GM12878 (cell line): ENCODE results near the gene P3H2. TPM values are rescaled to one million over a fixed set of nuclear protein-coding genes. Genes with fewer than 3 reads are reported as not detected.

Source experiments
- ATAC-seq: fragments of 200-7000 bp; cut with Tn5 transposase; 3 replicates; pipeline ENCODE4 v1.9.1; 2020; ENCODE audit warnings: mild to moderate bottlenecking, moderate library complexity
- BruUV-seq: library from RNA; stranded (reverse); fragments of 400-500 nt; replicated peaks from 2 replicates; lab custom pipeline; 2021; lab: Mats Ljungman, UMichigan
- CTCF ChIA-PET: fragments of 300-600 bp; sonication (Branson Sonifier 250); formaldehyde crosslinking; extraction: SDS; loops from one replicate; lab custom pipeline; 2021; ENCODE audit warnings: inconsistent platforms; lab: Yijun Ruan, JAX
- POLR2A ChIA-PET: fragments of 350-600 bp; formaldehyde crosslinking; extraction: SDS; loops from one replicate; lab custom pipeline; 2021; ENCODE audit warnings: inconsistent platforms; lab: Charles Lee
- RAD21 ChIA-PET: fragments of 300-600 bp; sonication (Branson Sonifier 250); formaldehyde crosslinking; loops from one replicate; lab custom pipeline; 2023; ENCODE audit warnings: antibody characterized with exemption; ENCODE audit not compliant: unreplicated experiment; lab: Charles Lee
- SMC1A ChIA-PET: fragments of 300-600 bp; sonication (Branson Sonifier 250); formaldehyde crosslinking; loops from one replicate; lab custom pipeline; 2023; ENCODE audit not compliant: unreplicated experiment, uncharacterized antibody; lab: Charles Lee
- DNase-seq: peaks from one replicate; pipeline ENCODE4 v3.0.0-alpha.2; 2011; ENCODE audit warnings: low read depth, low spot score
- FAIRE-seq: peaks from 3 replicates; lab custom pipeline; 2011; peaks lifted over from hg19 to GRCh38; lab: Jason Lieb, UNC
- H2AFZ ChIP-seq: 2 replicates; pipeline ENCODE4 v1.6.0; 2011; ENCODE audit warnings: low read depth, low read length, control low read depth; ENCODE audit not compliant: control insufficient read depth
- H3K27ac ChIP-seq: 2 replicates; pipeline ENCODE4 v1.5.1; 2011; ENCODE audit warnings: control low read depth; ENCODE audit not compliant: control insufficient read depth, insufficient read depth
- H3K27me3 ChIP-seq, 2 experiments: replicated peaks in 1 of 2; 2 replicates each; pipeline versions ENCODE4 v1.6.0 to v1.6.1; 2011; ENCODE audit warnings: low read length in 1 of 2; ENCODE audit not compliant: control insufficient read depth in 2 of 2, insufficient read depth in 2 of 2
- H3K36me3 ChIP-seq, 2 experiments: 2 replicates each; pipeline ENCODE4 v1.5.1; 2011; ENCODE audit warnings: low read length in 1 of 2; ENCODE audit not compliant: control insufficient read depth in 2 of 2, insufficient read depth in 2 of 2
- H3K4me1 ChIP-seq: 2 replicates; pipeline ENCODE4 v1.6.1; 2011; ENCODE audit warnings: mild to moderate bottlenecking, low read length, moderate library complexity, mixed read lengths; ENCODE audit not compliant: control insufficient read depth, insufficient read depth
- H3K4me2 ChIP-seq: 2 replicates; pipeline ENCODE4 v1.6.0; 2011; ENCODE audit warnings: control low read depth; ENCODE audit not compliant: control insufficient read depth, insufficient read depth
- H3K4me3 ChIP-seq: fragments of 200-600 bp; sonication (generic); 2 replicates; pipeline ENCODE4 v1.5.1; 2016
- H3K79me2 ChIP-seq: 2 replicates; pipeline ENCODE4 v1.6.0; 2011; ENCODE audit warnings: low read length; ENCODE audit not compliant: control insufficient read depth, insufficient read depth
- H3K9ac ChIP-seq: 2 replicates; pipeline ENCODE4 v1.8.0; 2011; ENCODE audit warnings: low read length, control low read depth, mixed read lengths; ENCODE audit not compliant: control insufficient read depth, insufficient read depth
- H3K9me3 ChIP-seq: replicated peaks from 3 replicates; pipeline ENCODE4 v1.5.1; 2011; ENCODE audit warnings: mild to moderate bottlenecking, low read length; ENCODE audit not compliant: control insufficient read depth, insufficient read depth
- H4K20me1 ChIP-seq: 2 replicates; pipeline ENCODE4 v1.6.0; 2011; ENCODE audit not compliant: control insufficient read depth, insufficient read depth
- CBFB ChIP-seq: IDR thresholded peaks from 2 replicates; pipeline ENCODE4 v1.6.1; 2016; ENCODE audit warnings: antibody characterized with exemption, low read depth
- CHD1 ChIP-seq: IDR thresholded peaks from 2 replicates; pipeline ENCODE4 v1.6.1; 2012; ENCODE audit warnings: low read depth, low read length, improper control_type of control experiment
- CHD2 ChIP-seq: IDR thresholded peaks from 2 replicates; pipeline ENCODE4 v1.6.1; 2011; ENCODE audit warnings: low read depth, low read length, improper control_type of control experiment, borderline replicate concordance
- KDM1A ChIP-seq: fragments of 200-600 bp; sonication (generic); IDR thresholded peaks from 2 replicates; pipeline ENCODE4 v1.6.1; 2016; ENCODE audit warnings: borderline replicate concordance
- PAX5 ChIP-seq: IDR thresholded peaks from 2 replicates; pipeline ENCODE4 v1.6.1; 2011; ENCODE audit warnings: low read depth, low read length, borderline replicate concordance
- POU2F2 ChIP-seq: IDR thresholded peaks from 3 replicates; pipeline ENCODE4 v1.6.1; 2011; ENCODE audit warnings: low read depth, mild to moderate bottlenecking, low read length, borderline replicate concordance
- WGBS: methylation state at CpG from one replicate; pipeline ENCODE4 v1.1.6; 2016; ENCODE audit warnings: low lambda C conversion rate; ENCODE audit not compliant: insufficient replicate concordance, insufficient coverage; ENCODE audit errors: missing lambda C conversion rate; 5-methylcytosine and 5-hydroxymethylcytosine counted together
- in situ Hi-C: fragments of 300-500 bp; cut with MboI; formaldehyde crosslinking; loops from 9 replicates; pipeline ENCODE4 v1.14.3; 2018; ENCODE audit warnings: mixed read lengths
- intact Hi-C: fragments of 100-400 bp; cut with micrococcal nuclease; formaldehyde crosslinking; loops from one replicate; pipeline ENCODE4 v1.14.2; 2022; ENCODE audit not compliant: unreplicated experiment
- polyA plus RNA-seq, 11 experiments: library from polyadenylated mRNA; depleted of rRNA in 4 of 11; unstranded in 6 of 11; stranded (reverse) in 5 of 11; fragments of >200 nt; fragmentation: Nextera tagmentation in 4 of 11; fragmentation: Illumina TruSeq in 1 of 11; extraction: Ambion mirVana in 4 of 11; extraction: Trizol in 1 of 11; gene quantifications; 1 replicate in 1 of 11; 2 replicates in 10 of 11; pipeline versions ENCODE4 v1.2.1 to v1.2.3, GENCODE V29; 2011 to 2016; ENCODE audit warnings: inconsistent platforms in 2 of 11, missing spikeins in 2 of 11, low read depth in 1 of 11
- total RNA-seq, 4 experiments: library from RNA; depleted of rRNA in 3 of 4; stranded (reverse); fragments of >200 nt in 3 of 4; fragmentation: Illumina TruSeq in 1 of 4; extraction: Trizol in 1 of 4; gene quantifications; 2 replicates each; pipeline versions ENCODE4 v1.2.1 to v1.2.3, GENCODE V29; 2013 to 2021
- TF ChIP-seq, protein P1 (sequence below): IDR thresholded peaks from 2 replicates; pipeline ENCODE4 v1.6.1; 2011; ENCODE audit warnings: borderline replicate concordance, low read depth, mild to moderate bottlenecking, moderate library complexity, mixed read lengths, low read length; ENCODE audit not compliant: insufficient read depth; ENCODE audit errors: extremely low read length
- TF ChIP-seq, protein P2 (sequence below): fragments of 450-650 bp; IDR thresholded peaks from 2 replicates; pipeline ENCODE4 v1.6.1; 2016; ENCODE audit warnings: mild to moderate bottlenecking
- TF ChIP-seq, protein P3 (sequence below): fragments of 450-650 bp; IDR thresholded peaks from 2 replicates; pipeline ENCODE4 v1.6.1; 2017; ENCODE audit warnings: borderline replicate concordance
- TF ChIP-seq, protein P4 (sequence below): IDR thresholded peaks from 2 replicates; pipeline ENCODE4 v1.6.1; 2012; ENCODE audit warnings: improper control_type of control experiment, low read depth, low read length; ENCODE audit not compliant: insufficient replicate concordance

P3H2 gene
- total and polyA plus RNA-seq, 10 of the 15 experiments (the other 5 are each of a cell fraction or from before 2014, with no cell fraction given), result 27.0 to 97.6 (median 83.2) TPM

DNA sequence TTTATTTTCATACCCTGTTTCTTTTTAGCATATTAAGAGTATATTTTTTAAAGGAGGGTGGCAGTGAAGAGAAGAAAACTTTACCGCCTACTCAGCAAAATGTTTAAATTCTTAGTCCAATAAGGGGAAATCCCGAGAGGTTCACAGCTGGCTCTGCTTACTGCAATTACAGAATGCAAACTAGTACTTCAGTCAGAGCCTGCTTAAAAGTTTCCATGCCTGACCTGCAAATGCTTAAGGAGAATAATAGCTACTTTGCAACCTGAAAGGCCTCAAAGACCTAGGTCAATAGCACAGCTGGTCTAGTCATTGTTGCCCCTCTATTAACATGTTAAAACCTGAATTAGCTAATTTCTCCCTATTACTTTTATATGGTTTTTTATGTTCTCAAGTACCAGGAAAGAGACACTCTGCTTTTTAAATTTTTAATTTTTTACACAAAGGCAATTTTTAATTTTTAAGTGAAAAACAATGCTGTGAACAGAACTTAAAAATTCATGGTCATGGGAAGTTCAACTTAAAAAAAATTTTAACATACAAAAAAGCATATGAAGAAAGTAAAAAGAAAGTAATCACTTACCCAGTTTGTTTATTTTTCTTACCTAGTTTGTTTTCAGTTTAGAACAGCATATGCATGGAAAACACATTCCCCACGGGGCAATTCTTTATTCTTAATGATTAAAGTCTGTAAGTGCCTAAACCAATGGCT is 79.2 kb downstream of the P3H2 start:
- H3K36me3 ChIP-seq, result no peaks in the 10 kb centered on the region
- H3K4me1 ChIP-seq, result no peaks in the 10 kb centered on the region
- SMC1A ChIA-PET, result interaction anchor here (0.7 to 1.5 kb wide), 8 partner anchors 10 to 139 kb away, joined by 3 to 7 read pairs (median 4); no protein-coding TSS in a partner anchor
- H3K4me2 ChIP-seq, result no peak overlapping the region
- no peak overlapping the region for H3K9ac ChIP-seq
- intact Hi-C loops, result no loop called here
- 5% methylated on average over 3 of the region's 3 CpGs for WGBS
- no peak overlapping the region for H3K27ac ChIP-seq
- no peak overlapping the region for H2AFZ ChIP-seq
- ATAC-seq (peak; percentile 64), DNase-seq (peak; percentile 11), FAIRE-seq (no peak)
- no peaks in the 10 kb centered on the region for H4K20me1 ChIP-seq
- H3K4me3 ChIP-seq, result no peak overlapping the region
- POLR2A ChIA-PET, result interaction anchor here (1.6 kb wide), 1 partner anchor 9 kb away, joined by 3 read pairs; no protein-coding TSS in a partner anchor
- H3K9me3 ChIP-seq, result no peaks in the 10 kb centered on the region
- no TSS peak for BruUV-seq
- no peaks in the 10 kb centered on the region; the same call in 1 of the 2 replicates for H3K79me2 ChIP-seq
- RAD21 ChIA-PET, result interaction anchor here (1.0 to 1.6 kb wide), 4 partner anchors 15 to 79 kb away, joined by 3 to 7 read pairs (median 4); partner anchors contain the start of gene P3H2
- CTCF ChIA-PET, result interaction anchor here (0.8 to 1.5 kb wide), 3 partner anchors 16 to 286 kb away, joined by 3 to 4 read pairs (median 3); no protein-coding TSS in a partner anchor
- no peaks in the 10 kb centered on the region for H3K27me3 ChIP-seq
- in situ Hi-C loops, result no loop called here
- TF ChIP-seq POU2F2, result no peak
- no peak for TF ChIP-seq CBFB
- TF ChIP-seq, protein P1, sequence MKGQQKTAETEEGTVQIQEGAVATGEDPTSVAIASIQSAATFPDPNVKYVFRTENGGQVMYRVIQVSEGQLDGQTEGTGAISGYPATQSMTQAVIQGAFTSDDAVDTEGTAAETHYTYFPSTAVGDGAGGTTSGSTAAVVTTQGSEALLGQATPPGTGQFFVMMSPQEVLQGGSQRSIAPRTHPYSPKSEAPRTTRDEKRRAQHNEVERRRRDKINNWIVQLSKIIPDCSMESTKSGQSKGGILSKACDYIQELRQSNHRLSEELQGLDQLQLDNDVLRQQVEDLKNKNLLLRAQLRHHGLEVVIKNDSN, result no peak
- TF ChIP-seq, protein P2, sequence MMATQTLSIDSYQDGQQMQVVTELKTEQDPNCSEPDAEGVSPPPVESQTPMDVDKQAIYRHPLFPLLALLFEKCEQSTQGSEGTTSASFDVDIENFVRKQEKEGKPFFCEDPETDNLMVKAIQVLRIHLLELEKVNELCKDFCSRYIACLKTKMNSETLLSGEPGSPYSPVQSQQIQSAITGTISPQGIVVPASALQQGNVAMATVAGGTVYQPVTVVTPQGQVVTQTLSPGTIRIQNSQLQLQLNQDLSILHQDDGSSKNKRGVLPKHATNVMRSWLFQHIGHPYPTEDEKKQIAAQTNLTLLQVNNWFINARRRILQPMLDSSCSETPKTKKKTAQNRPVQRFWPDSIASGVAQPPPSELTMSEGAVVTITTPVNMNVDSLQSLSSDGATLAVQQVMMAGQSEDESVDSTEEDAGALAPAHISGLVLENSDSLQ, result no peak
- TF ChIP-seq, protein P3, sequence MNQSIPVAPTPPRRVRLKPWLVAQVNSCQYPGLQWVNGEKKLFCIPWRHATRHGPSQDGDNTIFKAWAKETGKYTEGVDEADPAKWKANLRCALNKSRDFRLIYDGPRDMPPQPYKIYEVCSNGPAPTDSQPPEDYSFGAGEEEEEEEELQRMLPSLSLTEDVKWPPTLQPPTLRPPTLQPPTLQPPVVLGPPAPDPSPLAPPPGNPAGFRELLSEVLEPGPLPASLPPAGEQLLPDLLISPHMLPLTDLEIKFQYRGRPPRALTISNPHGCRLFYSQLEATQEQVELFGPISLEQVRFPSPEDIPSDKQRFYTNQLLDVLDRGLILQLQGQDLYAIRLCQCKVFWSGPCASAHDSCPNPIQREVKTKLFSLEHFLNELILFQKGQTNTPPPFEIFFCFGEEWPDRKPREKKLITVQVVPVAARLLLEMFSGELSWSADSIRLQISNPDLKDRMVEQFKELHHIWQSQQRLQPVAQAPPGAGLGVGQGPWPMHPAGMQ, result no peak
- TF ChIP-seq, protein P4, sequence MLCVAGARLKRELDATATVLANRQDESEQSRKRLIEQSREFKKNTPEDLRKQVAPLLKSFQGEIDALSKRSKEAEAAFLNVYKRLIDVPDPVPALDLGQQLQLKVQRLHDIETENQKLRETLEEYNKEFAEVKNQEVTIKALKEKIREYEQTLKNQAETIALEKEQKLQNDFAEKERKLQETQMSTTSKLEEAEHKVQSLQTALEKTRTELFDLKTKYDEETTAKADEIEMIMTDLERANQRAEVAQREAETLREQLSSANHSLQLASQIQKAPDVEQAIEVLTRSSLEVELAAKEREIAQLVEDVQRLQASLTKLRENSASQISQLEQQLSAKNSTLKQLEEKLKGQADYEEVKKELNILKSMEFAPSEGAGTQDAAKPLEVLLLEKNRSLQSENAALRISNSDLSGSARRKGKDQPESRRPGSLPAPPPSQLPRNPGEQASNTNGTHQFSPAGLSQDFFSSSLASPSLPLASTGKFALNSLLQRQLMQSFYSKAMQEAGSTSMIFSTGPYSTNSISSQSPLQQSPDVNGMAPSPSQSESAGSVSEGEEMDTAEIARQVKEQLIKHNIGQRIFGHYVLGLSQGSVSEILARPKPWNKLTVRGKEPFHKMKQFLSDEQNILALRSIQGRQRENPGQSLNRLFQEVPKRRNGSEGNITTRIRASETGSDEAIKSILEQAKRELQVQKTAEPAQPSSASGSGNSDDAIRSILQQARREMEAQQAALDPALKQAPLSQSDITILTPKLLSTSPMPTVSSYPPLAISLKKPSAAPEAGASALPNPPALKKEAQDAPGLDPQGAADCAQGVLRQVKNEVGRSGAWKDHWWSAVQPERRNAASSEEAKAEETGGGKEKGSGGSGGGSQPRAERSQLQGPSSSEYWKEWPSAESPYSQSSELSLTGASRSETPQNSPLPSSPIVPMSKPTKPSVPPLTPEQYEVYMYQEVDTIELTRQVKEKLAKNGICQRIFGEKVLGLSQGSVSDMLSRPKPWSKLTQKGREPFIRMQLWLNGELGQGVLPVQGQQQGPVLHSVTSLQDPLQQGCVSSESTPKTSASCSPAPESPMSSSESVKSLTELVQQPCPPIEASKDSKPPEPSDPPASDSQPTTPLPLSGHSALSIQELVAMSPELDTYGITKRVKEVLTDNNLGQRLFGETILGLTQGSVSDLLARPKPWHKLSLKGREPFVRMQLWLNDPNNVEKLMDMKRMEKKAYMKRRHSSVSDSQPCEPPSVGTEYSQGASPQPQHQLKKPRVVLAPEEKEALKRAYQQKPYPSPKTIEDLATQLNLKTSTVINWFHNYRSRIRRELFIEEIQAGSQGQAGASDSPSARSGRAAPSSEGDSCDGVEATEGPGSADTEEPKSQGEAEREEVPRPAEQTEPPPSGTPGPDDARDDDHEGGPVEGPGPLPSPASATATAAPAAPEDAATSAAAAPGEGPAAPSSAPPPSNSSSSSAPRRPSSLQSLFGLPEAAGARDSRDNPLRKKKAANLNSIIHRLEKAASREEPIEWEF, result no peak
- no peak for TF ChIP-seq CHD2
- no peak for TF ChIP-seq CHD1
- no peak for TF ChIP-seq KDM1A
- TF ChIP-seq PAX5, result no peak
